Measurements from ENCODE around the gene GATA1.

- TF ChIP-seq CTCF (IDR thresholded peaks at IDR 0.05) (no peak), POLR2A (IDR thresholded peaks at IDR 0.05) (no peak)
Observed at GRCh38 chrX:48801280-48802088, 15.1 kb downstream of the GATA1 start, which contains the start of gene HDAC6.
